ENCODE results near the gene ATCAY.
"Not testable (repeated sequence)": the region's sequence is repeated elsewhere in the genome, so short reads cannot be mapped to it uniquely, and the experiment has no call there.

The ATCAY gene

DNA sequence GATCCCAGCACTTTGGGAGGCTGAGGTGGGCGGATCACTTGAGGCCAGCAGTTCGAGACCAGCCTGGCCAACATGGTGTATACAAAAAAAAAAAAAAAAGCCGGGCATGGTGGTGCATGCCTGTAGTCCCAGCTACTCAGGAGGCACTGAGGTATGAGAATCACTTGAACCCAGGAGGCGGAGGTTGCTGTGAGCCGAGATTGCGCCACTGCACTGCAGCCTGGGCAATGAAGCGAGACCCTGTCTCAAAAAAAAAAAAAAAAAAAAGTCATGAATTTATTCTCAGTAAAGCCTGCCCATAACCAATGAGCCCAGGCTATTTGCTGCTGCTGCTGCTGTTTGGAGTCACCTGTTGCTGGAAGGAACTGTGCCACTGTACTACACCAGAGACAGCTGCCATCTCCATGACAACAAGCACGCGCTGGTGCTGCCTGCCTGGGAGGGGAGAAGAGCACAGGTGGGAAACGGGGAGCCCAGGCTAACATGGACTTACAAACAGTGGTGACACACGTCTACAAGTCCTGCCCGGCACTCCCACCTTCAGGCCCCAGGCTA, 23.0 kb upstream of the ATCAY start:
- DNase-seq: peak; percentile 61

DNA sequence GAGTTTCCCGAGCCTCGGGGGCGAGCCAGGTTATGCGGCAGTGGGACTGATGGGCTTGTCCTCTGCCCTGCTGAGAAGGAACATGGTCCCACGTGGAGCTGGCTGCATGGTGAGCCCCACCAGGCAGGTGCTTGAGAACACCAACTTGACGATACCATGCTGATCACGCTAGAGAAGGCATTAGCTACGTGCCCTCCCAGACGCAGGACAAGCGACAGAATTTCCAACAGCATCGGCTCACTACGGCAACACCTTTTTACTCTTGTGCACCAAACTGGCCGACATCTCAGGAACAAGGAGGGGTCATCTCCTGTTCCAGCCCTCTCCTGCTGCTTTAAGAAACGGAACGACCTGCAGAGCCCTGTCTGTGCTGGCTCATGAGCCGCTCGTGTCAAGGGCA, 20.0 kb upstream of the ATCAY start:
- DNase-seq: no peak

DNA sequence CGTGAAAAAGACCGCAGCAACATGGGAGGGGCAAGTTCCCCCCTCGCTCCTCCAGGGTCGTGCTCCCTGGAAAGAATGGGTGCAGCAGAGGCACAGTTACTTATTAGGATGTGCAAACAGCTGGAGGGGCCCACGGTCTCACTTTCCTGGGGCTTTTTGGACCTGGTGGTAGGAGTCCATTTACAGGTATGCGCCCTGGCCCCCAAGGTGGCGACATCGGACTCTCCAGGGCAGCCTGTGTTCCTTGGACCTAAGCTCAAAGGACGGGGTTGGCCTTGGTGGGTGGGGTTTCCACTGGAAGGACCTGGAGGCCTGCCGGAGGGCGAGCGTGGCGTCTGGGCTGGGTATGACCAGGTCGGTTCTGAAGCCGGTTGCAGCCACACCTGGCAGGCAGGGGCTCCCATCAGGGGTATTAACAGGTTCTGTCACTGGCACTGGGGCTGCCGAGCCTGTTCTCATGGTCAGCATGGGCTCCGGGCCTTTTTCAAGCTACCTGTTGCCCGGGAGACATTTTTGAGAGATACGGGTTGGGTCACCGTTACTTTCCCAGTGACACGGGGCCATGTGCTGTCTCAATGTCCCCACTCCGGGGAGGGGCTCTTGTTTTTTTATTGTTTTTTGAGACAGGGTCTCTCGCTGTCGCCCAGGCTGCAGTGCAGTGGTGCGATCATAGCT, 17.5 kb upstream of the ATCAY start:
- no peak for DNase-seq

DNA sequence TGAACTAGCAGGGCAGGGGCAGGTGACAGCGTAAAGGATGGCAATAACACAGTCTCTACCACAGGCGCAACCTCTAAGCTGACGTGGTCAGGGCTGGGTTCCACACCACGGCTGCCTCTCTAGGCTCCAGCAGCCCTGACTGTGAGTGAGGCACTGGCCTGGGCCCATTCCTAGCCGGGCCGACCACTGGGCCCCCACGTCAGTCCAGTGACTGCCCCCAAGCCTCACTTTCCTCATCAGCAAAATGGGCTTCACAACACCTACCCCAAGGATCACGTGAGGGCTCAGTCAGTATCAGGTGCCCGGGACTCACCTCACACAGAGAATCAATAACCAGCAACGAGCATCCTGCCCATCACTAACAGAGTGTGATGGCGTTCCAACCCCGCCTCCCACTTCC, 16.8 kb upstream of the ATCAY start:
- no peak for DNase-seq

DNA sequence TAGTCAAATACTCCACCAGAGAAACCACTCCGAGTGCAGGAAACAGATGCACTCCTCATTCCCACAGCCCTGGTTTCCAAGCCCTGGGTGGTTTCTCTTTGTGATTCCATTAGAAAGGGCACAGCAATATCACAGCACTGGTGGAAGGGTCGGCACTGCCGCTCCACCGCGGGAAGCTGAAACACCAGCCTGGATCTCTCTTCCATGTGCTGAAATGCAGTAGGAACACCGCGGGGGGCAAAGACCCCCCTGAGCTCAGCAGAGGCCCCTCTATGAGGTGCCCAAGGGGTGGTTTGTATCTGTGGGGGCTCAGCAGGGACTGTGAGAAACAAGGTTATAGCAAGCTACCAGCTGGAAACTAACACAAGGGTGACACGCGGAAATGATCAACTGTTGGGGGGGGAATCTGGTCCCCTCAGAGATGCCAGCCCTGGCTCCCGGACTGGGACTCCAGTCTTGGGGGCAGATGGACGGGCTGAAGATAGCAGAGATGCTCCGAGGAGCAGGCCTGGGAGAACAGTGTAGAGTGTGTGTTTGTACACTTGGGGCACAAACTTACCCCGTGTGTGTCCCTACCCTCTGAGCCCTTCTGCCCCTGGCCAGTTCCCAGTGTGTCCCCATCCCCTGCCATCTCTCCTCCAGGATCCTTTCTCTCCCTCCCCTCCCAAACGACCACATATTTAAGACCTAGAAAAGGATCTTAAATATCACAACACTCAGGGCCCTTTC, 13.4 kb upstream of the ATCAY start:
- DNase-seq: no peak

DNA sequence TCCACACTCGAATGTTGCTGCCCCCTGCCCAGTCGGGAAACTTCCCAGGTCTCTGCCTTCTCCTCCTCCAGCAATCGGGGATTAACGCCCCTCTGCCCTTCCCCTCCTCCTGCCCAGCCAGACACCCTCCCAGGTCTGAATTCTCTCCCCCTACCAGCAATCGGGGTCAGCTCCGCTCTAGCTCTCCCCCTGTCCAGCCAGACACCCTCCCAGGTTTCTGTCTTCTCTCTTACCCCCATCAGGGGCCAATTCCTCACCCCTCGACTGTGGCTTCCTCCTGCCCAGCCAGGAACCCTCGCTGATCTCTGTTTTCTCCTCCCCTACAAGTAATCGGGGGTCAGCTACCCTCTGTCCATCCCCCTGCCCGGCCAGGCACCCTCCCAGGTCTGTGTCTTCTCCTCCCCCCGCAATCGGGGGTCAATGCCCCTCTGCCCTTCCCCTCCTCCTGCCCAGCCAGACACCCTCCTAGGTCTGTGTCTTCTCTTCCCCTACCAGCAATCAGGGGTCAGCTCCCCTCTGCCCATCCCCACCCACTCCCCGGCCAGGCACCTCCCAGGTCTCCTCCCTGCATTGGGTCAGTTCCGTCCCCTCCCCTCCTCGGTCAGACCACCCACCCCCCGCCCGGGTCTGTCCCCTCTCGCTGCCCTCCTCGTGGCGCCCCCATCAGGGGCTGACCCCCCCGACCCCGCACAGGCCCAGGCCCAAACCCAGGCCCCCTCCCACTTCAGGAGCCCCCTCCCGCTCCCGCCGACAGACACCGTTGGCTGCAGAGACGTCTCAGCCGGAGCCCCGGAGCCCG, 12.3 kb upstream of the ATCAY start:
- DNase-seq: no peak

DNA sequence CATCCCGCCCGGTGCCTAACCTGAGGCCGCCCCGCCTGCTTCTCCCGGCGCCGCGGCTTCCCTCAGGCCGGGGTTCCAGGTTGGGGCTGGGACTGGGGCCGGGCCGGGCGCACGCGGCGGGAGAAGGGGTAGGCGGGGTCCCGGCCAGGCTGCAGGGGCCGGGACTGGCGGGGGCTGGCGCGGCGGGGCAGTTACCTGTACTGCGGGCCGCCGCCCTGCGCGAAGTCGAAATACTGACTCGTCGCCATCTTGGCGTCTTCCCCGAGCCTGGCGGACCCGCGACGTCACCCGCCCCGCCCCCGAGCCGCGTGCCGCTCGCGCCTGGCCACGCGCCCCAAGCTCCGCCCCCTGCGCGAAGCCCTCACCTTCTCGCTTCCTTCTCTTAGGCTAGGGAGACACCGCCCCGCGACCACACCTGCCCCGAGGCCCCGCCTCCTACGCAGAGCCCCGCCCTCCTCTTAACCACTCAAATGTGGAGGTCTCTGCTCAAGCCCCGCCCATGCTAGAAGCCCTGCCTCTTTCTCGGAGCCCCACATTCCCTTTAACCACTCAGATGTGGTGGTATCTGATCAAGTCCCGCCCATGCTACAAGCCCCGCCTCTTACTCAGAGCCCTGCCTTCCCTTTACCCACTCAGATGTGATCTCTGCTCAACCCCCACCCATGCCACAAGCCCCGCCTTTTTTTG, 11.6 kb upstream of the ATCAY start, which contains the start of gene ZFR2:
TSS of gene ZFR2 (minus strand) at position 269 of the 687 bp plus-strand sequence. CDS start at position 248, 21 bp downstream.
- no peak for DNase-seq

DNA sequence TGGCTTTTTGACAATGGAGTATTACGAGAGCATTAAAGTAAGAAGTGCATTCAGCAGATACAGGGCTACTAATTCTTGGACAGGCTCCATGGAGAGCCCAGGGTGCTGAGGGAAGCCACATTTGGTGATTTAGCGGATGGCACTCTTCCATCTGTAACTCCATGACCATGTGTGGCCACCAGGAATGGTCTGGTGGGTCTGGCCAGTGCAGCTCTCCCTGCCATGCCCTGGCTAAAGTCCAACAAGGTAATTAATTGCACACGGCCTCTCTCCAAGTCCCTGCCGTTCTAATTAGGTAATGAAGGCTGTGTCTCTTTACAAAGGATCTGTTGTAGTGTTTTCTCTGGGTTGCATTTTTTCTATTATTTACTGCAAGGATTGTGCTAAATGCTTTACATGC, 7.3 kb upstream of the ATCAY start:
- DNase-seq: no peak

DNA sequence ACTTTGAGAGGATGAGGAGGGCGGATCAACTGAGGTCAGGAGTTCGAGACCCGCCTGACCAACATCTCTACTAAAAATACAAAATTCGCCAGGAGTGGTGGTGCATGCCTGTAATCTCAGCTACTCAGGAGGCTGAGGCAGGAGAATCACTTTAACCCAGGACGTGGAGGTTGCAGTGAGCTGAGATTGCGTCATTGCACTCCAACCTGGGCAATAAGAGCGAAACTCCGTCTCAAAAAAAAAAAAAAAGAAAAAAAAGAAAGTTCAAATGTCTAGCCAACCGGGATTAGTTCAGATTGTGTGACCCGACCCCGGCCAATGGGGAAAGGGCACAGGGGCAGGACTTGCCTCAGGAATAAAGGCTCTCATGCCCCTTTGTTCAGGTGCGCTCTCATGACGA, 5.8 kb upstream of the ATCAY start:
- DNase-seq: not testable (repeated sequence)

DNA sequence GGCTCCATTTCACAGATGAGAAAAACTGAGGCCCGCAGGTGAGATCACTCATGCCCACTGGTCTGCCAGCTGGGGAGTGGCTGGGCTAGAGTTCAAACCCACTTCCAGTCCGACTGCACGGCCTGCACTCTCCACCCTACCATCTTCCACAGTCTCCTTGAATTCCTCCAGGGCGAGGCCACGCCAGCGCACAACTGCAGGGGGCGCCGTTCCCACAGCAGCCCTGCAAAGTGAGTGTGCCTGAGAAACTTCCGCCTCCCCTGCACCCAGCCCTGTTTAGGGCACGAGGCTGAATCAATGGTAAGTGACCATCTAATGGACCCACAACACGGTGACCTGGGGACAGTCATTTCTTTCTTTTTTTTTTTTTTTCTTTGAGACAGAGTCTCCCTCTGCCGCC, 829 bp upstream of the ATCAY start:
- DNase-seq: no peak

DNA sequence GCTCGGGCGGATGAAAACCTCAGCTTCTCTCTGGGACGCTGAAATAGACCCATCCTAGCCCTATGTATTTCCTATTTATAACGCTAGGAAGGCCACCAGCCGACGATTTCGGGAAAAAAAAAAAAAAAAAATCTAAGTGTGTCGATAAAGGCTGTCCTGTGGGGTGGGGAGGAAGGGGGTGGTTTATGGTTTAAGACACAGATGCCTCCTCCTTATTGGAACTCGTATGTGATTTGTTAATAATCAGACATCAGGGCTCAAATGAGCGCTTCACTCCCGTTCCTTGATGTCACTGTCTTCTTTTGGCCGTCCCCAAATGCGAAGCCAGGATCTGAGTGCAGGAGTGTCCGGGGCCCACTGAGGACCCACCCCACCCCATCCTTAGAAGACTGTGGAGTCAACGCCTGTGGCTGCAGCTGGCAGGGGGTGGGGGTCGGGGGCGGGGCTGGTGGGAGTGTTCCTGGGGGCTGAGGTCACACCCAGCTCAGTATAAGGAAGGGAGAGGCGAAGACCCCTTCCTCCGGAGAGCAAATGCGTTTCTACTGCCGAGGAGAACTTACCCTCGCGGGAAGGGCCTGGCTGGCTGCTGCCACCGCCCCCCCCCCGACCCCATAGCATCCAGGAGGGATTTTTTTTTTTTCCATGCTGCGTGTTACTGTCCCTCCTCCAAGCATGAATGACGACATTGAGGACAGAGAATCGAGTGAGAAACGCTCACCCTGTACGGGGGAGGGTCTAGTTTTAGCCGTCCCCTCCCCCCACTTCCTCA, 971 bp downstream of the ATCAY start:
- no peak for DNase-seq

DNA sequence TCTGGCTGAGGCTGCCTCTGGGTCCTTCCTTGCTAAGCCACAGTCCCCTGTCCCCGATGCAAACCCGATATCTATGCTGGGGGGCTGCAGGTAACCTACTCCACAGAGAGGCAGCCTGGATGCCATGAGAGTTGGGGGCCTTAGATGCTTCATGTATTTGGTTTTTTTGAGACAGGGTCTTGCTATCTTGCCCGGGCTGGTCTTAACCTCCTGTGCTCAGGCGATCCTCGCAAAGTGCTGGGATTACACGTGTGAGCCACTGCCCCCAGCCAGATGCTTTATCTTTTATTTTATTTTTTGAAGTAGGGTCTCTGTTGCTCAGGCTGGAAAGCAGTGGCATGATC, 1.5 kb downstream of the ATCAY start:
- DNase-seq: no peak

DNA sequence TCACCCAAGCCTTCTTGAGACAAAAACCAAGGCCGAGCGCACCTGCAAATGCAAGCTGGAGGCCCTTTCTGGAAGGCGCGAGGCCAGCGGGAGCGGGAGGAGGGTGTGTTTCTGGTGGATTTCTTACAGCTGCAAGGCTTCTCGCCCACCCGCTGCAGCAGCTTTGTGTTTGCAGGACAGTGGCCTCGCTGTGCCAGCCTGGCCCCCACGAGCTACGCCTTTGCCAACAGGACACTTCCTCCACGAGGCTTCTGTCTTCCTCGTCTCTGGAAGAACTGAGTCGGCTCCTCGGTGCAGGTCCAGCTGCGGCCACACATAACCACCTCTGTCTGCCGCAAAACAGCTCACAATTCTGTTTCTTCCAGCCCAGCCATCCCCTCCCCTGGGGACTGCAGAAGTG, 10.1 kb downstream of the ATCAY start:
- no peak for DNase-seq

DNA sequence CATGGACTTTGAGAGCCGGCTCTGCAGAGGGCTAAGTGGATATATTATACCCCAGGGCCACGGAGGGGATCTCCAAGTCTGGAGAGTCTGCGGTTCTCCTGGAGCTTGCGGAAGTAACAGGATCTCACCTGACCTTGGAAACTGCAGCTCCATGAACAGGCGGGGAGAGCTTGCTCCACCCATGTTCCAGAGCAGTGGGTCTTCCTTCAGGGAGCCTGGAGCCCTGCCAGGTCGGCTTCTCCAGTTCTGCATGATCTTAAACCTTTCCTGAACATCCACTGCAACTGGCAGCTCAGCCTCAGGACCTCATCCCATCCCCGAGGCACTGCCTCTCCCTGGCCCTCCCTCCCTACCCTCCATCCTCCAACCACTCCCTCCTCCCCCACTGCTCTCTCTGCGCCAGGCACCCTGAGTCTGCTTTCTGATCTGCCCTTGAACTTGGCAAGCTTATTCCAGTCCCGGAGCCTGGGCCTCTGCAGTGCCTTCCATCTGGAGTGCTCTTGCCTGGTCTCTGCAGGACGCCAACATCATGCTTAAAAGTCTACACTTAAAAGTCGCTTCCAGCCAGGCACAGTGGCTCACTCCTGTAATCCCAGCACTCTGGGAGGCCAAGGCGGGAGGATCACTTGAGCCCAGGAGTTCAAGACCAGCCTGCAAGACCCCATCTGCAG, 13.2 kb downstream of the ATCAY start:
- DNase-seq: no peak

DNA sequence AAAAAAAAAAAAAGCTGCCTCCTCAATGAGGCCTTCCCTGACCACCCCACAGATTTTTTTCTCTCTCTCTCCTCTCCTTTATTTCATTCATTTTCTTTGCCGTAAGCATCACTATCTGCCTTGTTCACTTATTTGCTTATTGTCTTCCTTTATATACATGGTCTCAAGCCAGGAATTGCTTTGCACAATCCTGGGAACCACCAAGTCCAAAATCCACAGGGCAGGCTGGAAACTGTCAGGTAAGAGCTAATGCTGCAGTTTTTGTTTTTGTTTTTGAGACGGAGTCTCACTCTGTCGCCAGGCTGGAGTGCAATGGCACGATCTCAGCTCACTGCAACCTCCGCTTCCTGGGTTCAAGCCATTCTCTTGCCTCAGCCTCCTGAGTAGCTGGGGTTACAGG, 14.5 kb downstream of the ATCAY start:
- DNase-seq: not testable (repeated sequence)

DNA sequence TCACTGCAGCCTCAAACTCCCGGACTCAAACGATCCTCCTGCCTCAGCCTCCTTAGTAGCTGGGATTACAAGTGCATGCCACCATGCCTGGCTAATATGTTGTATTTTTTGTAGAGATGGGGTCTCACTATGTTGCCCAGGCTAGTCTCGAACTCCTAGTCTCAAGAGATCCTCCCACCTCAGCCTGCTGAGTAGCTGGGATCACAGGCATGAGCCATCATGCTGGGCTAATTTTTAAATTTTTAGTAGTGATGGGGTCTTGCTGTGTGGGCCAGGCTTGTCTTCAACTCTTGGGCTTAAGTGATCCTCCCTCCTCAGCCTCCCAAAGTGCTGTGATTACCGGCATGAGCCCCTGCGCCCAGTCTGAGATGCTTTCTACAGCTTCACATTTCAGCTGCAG, 15.3 kb downstream of the ATCAY start:
- no peak for DNase-seq

DNA sequence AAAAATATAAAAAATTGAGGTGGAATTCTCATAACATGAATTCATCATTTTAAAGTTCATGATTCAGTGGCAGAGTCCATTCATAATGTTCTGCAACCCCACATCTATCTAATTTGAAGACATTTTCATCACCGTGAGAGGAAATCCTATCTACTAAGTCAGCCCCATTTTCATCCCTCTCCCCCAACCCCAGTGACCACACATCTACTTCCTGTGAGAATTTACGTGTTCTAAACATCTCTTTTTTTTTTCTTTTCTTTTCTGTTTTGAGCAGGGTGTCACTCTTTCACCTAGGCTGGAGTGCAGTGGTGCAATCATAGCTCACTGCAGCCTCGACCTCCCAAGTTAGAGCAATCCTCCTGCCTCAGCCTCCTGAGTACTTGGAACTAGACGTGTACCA, 17.5 kb downstream of the ATCAY start:
- DNase-seq: no peak

DNA sequence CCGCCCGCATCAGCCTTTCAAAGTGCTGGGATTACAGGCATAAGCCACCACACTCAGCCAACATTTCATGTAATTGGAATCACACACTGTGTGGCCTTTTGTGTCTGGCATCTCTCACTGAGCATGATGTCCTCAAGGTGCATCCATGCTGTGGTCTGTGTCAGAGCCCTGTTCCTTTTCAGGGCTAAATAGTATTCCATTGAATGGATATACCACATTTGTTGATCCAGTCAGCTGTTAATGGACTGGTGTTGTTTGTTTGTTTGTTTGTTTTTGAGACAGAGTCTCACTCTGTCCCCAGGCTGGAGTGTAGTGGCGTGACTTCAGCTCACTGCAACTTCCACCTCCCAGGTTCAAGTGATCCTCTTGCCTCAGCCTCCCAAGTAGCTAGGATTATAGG, 17.9 kb downstream of the ATCAY start:
- no peak for DNase-seq

DNA sequence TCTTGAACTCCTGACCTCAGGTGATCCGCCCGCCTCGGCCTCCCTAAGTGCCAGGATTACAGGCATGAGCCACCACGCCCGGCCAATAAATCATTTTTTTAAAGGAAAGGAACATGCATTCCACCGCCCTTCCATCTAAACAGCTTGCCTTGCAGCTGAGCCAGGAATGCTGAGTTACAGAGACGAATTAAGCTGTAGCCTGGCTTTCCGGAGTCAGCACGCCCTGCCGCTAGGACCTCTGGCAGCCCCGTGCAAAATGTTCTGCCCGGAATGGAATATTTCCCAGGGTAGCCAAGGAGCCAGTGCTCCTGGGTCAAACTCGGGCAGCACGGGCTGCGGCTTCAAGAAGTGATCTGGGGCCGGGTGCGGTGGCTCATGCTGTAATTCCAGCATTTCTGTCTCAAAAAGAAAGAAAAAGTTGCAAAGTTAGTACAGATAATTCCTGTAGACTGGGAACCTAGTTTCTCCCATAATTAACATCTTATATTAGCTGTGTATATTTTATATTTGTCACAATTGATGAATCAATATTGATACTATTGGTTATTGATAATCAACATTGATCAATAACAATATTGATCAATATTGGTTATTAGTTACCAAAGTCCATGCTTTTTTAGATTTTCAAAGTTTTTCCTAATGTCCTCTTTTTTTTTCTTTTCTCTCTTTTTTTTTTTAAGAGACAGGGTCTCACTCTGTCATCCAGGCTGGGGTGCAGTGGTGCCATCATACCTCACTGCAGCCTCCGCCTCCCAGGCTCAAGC, 19.2 kb downstream of the ATCAY start:
- no peak for DNase-seq

DNA sequence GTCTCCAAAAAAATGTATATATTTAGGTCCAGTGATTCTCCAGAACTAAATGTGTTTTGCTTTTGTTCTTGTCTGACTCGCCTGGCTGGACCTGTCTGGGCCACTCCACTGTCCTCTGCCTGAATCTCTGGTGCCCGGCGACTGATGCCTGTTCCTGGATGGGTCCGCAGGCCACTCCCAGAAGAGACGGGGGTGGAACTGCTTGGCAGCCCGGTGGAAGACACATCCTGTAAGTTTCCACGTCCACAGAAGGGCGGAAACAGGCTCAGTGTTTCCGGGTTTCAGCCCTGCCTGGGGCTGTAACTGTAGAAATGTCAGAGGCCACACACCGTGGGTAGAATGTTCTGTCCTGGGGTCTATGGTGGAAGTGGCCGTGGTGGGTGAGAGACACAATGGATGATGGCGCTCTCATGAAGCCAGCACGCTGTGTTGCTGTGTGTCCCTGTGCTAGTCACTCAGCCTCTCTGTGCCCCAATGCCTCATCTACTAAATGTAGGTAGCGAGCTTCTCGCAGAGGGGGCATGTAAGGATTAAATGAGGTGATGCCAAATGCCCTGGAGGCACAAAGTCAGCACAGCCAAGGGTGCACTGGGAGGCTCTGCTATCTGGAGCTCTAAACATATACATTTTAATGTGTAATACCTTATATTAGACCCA, 22.0 kb downstream of the ATCAY start:
- DNase-seq: no peak
